Measurements from ENCODE around the gene LIF.
"Not testable (repeated sequence)": the region's sequence is repeated elsewhere in the genome, so short reads cannot be mapped to it uniquely, and the experiment has no call there.

The LIF gene

DNA sequence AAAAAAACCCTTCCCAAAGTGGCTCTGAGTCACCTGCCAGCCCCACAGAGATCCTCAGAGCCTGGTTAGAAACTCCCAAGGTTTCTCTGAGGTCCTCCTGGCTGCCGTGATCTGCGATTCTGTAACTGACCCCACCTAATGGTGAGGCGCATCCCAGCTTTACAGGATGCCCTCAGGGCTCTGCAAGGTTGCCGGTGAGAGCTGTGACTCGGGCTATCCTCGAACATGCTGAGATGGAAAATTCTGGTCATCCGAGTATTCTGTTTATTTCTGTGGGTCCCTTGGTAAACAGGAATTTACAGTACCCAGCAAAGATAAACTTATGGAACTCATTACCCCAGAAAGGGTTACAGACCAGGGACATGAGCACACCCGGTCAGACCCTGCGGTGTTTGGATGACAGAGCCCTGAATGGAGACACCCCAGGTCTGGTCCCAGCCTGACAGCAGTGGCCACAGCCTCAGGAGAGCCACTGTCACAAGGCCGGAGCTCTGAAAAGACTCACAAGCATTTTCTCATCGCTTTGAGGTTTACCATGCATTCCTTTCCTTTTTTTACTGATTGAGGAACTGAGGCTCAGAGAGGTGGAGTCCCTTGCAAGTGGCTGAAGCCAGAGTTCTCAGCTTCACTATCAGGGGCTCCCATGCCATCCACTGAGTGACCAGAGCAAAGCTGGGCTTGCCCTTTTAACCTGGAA, 22.2 kb downstream of the LIF start:
- DNase-seq, result no peak

DNA sequence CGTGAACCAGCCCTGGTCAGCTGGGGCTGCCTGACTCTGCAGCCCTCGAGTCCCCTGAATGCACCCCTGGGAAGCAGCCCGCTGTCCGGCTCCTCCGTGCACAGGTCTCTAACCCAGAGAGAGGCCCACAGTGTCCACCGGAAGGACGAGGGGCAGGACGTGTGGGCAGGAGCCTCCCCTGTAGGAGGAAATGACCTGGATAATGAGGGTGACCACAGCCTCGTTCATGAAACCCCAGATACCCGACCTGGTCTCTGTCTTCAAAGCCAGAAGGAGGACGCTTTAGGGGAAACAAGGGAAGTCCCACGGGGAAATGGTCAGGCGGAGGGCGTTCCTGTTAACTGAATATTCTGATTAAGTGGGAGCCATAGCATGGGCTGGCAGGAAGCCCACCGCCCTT, 23.3 kb downstream of the LIF start:
- no peak for DNase-seq

- no peak for DNase-seq
Observed at GRCh38 chr22:30222321-30222720, 24.2 kb downstream of the LIF start.

DNA sequence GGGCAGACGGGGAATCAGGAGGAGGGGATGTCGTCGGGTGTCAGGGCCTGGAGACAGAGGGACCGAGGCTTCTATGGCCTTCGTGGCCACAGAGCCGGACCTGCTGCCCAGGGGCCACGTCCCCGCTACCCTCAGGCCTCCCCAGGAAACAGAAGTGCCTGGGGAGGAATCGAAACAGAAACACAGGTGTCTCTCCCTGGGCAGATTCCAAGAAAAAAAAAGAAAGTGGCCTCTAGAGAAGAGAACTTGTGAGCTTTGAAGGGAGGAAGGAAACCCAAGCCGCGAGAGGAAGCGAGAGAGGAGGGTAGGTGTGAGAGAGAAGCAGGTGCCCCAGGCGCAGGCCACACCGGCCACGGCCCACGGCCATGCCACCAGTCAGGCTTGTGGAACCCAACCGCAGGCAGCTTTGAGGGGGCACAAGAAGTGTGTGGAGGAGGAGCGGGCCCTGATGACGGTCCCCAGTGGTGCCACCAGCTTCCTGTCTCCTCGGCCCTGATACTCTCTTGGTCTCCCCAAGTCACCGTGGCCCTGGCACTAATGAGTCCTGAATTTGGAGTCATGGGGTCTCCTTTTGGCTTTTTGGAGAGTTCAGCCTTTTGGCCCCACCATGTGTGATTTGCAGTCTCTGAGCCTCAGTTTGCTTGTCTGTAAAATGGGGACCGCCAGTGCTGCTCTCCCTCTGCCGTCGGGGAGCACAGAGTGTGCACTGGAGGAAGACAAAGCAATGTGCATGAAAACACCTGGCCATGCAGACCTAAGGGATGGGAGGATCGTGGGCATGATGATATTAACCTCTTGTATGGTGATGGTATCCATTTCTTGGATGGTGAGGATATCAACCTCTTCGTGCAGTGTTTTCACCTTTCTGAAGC, 25.2 kb downstream of the LIF start:
- DNase-seq, result no peak

- no peak for DNase-seq
Observed at GRCh38 chr22:30220338-30221012, 26.1 kb downstream of the LIF start.

- DNase-seq, result no peak
Observed at GRCh38 chr22:30219668-30220278, 26.8 kb downstream of the LIF start.

DNA sequence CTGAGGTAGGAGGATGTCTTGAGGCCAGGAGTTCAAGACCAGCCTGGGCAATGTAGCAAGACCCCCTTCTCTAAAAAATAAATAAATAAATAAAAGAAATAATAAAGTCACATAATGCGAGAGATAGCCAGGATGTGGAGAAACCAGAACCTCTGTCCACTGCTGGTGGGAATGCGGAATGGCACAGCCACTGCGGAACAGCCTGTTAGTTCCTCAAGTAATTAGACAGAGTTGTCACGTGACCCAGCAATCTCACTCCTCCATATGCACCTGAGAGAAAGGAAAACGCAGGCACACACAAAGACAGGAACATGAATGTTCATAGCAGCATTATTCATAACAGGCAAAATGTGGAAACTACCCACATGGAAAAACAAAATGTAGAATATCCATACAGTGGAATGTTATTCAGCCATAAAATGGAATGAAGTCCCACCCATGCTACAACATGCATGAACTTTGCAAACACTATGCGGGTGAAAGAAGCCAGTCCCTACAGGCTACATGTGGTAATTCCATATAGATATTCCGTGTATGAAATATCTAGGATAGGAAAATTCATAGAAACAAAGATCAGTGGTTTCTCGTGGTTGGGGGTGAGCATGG, 27.4 kb downstream of the LIF start:
- DNase-seq, result no peak

DNA sequence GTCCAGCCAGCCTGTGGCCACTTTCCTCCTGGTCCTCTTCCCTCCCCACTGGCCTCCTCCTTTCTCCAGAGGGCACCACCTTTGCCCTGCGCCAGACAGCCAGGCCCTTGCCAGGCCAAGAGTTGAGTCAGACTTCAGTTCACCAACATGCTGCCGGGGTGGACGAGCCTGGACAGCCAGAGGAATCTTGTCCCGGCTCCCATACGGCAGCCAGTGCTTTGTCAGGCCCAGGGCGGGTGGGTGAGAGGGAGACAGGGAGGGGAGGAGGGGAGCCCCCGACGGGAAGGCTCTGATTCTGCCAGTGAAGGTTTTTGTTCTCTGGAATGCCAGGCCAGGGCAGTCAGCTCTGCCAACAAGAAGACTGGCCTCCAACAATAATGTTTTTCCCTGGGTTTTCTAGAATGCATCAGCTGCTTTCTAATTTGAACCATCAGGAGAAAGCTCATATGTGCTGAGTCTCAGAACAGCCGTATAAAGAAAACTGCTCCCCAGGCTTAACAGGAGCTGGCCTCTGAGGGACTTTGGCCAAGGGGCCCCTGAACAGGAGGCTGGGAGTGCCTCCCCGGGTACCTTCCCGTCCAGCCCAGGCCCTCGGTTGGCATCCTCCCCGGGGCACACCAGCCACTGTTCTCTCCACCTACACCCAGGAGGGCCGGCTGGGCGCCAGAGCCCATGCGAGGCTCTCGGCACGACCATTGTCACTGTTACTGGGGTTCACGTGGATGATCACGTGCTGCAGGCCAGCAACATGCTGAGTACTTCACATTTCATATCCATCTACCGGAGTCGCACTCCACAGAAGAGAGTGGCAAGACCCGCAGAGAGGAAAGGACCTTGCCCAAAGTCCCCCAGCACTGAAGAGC, 28.6 kb downstream of the LIF start:
- no peak for DNase-seq

GRCh38 chr22:30216710-30217109, 29.8 kb downstream of the LIF start:
- DNase-seq, result no peak

DNA sequence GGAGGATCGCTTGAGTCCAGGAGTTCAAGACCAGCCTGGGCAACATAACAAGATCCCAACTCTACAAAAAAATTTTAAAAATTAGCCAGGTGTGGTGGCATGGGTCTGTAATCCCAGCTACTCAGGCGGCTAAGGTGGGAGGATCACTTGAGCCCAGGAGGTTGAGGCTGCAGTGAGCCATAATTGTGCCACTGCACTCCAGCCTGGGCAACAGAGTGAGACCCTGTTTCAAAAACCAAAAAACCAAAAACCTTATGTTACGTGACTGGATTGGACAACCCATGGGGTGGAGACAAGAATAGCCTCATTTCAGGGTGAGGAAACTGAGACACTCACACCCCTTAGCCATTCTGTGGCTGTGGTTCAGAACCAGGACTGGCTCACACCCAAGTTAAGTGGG, 30.3 kb downstream of the LIF start:
- DNase-seq, result not testable (repeated sequence)

DNA sequence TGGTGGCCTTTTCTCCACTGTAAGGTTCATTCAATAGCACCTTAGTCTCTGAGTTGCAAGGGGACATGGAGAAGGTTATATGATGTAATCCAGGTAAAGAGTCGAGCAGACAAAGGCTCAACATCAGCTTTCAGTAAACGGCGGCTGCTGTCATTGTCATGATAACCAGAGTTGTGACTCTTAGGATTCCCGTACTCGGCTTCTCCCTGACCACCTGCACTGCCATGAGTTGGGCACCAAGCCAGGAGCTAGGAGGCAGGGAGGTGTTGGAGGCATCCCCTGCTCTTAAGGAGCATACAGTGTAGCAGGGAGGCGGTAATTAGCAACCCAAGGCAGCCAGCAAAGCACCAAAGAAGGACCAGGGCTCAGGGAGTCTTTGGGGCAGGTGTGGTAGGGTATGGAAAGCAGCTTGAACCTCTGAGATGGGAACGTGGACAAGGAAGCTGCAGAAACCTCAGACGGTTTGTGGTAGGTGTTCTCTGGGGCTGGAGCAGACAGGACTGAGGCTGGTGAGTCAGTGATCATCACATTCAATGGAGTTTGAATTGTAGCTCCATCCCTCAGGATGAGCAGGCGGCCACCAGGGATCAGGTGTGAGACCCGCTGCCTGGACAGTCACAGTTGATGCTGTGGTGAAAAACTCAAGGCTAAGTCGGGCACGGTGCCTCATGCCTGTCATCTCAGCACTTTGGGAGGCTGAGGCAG, 31.7 kb downstream of the LIF start:
- DNase-seq, result peak; percentile 81

DNA sequence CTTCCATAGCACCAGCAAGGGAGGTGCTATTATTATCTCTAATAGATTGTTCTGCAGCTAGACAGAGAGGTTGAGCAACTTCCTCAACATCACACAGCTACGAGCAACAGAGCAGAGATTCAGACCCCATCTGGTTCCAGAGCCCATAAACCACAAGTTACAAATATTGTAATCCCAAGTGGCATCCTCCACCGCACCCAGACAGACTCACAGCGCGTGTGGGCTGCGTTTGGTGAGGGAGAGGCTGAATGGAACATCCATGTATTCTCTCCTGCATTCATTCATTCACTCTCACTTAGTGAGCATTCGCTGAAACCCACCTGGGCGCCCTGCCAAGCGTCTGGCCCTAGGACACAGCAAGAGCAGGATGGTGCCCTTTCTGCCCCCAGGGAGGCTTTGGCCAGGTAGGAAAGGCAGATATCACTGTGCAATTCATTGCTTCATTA, 33.5 kb downstream of the LIF start:
- DNase-seq, result peak in 1 of 2 experiments; percentile 34

DNA sequence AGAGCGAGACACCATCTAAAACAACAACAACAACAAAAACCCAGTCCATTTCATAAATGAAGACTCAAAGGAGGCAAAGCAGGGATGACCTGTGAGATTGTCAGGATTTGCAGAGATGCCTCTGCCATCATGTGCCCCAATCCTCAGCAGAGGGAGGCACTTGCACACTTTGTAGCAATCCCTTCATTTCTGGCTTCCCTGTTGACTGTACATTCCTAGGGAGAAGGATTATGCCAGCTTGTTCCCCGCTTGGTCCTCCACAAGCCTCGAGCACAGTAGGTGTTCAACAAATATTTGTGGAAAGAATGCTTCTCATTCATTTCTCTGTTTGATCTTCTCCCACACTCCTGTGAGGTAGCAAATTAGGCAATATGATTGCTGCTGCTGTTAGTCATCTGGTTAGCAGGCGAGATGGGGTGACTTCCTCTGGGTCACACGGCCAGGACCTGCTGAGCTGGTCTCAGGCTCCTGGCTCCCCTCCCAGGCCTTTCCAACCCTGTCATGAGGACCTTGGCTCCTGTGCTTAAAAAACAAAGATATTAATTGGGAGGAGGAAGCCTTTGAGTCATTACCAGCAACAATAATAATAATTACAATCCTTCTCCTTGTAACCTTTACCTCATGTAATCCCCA, 34.1 kb downstream of the LIF start:
- peak in 1 of 2 experiments; percentile 56 for DNase-seq

DNA sequence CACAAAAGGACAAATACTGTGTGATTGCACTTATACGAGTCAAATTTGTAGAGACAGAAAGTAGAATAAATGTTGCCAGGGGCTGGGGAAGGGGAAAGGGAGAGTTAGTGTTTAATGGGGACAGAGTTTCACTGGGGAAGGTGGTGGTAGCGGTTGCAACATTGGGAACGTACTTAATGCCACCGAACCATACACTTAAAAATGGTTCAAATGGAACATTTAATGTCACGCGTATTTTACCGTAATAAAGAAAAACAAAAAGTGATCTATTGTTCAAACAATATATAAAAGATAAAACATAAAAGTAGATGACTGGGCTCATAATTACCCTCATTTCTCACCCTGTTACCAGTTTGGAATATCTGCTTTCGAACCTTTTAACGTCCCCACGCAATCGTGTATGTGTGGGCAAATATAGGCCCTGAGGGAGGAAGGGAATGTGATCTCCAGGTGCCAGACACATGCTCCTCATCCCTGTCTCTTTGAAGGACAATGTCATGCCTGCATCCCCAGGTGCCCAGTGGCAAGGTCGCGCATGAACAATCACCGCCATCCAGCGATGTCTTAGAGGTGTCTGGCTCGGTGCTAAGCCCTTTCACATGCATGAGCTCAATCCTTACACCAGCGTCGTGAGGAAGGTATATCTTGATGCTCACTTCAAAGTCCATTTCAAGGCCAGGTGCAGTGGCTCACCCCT, 35.3 kb downstream of the LIF start:
- DNase-seq, result peak in 1 of 2 experiments; percentile 53

DNA sequence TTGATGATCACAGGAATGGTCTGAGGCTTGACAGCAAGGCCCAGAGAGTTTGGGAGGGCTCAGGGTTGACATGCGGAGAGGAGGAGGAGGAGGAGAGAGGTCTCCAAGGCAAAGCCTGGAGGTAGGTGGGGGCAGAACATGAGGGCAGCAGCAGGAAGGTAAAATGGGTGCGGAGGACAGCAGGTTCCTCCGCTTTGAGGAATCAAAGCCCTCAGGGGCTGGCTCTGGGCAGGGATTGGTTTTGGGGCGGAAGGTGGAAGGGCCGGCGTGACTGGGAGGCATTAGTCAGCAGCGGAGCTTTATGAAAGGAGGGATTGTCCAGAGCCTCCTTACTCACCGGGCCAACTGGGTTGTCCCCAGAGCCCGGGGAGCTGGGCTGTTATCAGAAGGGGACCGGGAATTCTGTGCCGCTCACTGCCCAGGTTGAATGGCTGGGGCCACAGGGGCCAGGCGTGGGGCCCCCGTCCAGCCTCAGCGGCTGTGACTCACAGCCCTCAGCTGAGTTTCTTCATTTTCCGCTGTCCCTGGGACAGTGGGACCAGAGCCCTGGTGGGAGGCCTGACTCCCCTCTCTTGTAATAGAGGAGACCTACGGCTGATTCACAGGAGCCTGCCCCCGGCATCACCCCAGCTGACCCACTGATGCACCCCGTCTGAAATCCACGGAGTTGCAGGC, 36.2 kb downstream of the LIF start:
- no peak for DNase-seq

DNA sequence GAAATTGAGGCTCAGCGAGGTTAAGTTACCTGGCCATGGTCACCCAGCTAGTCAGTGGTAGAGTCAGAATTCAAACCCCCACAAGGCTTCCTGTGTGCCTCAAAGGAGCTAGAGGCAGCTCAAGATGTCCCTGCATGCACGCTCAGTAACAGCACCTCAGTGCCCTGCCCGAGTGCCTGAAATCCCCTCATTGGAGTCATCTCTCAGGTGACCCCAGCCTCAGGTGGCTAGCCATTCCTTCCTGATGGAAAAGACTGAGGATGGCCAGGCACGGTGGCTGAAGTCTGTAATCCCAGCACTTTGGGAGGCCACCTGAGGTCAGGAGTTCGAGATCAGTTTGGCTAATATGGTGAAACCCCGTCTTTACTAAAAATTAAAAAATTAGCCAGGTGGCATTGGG, 36.9 kb downstream of the LIF start:
- no peak for DNase-seq

GRCh38 chr22:30208631-30209603, 37.6 kb downstream of the LIF start:
- DNase-seq, result peak; percentile 62 to 78

- peak; percentile 72 to 76 for DNase-seq
Observed at GRCh38 chr22:30206944-30207343, 39.6 kb downstream of the LIF start.

Measured in SHP77 (cell line).